HEK293T (cell line): ENCODE data around the gene LRRC4C.

Source experiments
- ARNT ChIP-seq: fragments of 450-650 bp; IDR thresholded peaks from 2 replicates; pipeline ENCODE4 v1.6.1; 2017; ENCODE audit warnings: mild to moderate bottlenecking
- BHLHE40 ChIP-seq: fragments of 450-650 bp; IDR thresholded peaks from 2 replicates; pipeline ENCODE4 v1.6.1; 2016; ENCODE audit warnings: mild to moderate bottlenecking, moderate library complexity, borderline replicate concordance
- ELF4 ChIP-seq: fragments of 450-650 bp; IDR thresholded peaks from 2 replicates; pipeline ENCODE4 v1.6.1; 2017; ENCODE audit warnings: antibody characterized with exemption
- FOXK2 ChIP-seq: fragments of 450-650 bp; IDR thresholded peaks from 2 replicates; pipeline ENCODE4 v1.6.1; 2016; ENCODE audit warnings: mild to moderate bottlenecking
- LEF1 ChIP-seq: fragments of 450-650 bp; IDR thresholded peaks from 2 replicates; pipeline ENCODE4 v1.6.1; 2017; ENCODE audit warnings: mild to moderate bottlenecking, borderline replicate concordance
- NFRKB ChIP-seq: fragments of 450-650 bp; IDR thresholded peaks from 2 replicates; pipeline ENCODE4 v1.6.1; 2016; ENCODE audit warnings: mild to moderate bottlenecking, moderate library complexity
- SP1 ChIP-seq: fragments of 450-650 bp; IDR thresholded peaks from 2 replicates; pipeline ENCODE4 v1.6.1; 2017
- SUZ12 ChIP-seq: fragments of 450-650 bp; IDR thresholded peaks from 2 replicates; pipeline ENCODE4 v1.6.1; 2016; ENCODE audit warnings: mild to moderate bottlenecking
- TARDBP ChIP-seq: fragments of 450-650 bp; IDR thresholded peaks from 2 replicates; pipeline ENCODE4 v1.6.1; 2016
- ZNF384 ChIP-seq: fragments of 450-650 bp; IDR thresholded peaks from 2 replicates; pipeline ENCODE4 v1.6.1; 2016
- TF ChIP-seq, protein P1 (sequence below): fragments of 450-650 bp; IDR thresholded peaks from 2 replicates; pipeline ENCODE4 v1.6.1; 2016

- TF ChIP-seq SP1 (no peak), FOXK2 (no peak), LEF1 (no peak), SUZ12 (no peak), ELF4 (no peak), TARDBP (no peak), BHLHE40 (no peak), ZNF384 (no peak), ARNT (no peak), NFRKB (no peak)
- TF ChIP-seq, protein P1, sequence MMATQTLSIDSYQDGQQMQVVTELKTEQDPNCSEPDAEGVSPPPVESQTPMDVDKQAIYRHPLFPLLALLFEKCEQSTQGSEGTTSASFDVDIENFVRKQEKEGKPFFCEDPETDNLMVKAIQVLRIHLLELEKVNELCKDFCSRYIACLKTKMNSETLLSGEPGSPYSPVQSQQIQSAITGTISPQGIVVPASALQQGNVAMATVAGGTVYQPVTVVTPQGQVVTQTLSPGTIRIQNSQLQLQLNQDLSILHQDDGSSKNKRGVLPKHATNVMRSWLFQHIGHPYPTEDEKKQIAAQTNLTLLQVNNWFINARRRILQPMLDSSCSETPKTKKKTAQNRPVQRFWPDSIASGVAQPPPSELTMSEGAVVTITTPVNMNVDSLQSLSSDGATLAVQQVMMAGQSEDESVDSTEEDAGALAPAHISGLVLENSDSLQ, result no peak
Measured at GRCh38 chr11:40204228-40204627, 1255.2 kb downstream of the LRRC4C start.
